ENCODE measurements around the gene HCN4.
"Not testable (repeated sequence)": the region's sequence is repeated elsewhere in the genome, so short reads cannot be mapped to it uniquely, and the experiment has no call there.

The HCN4 gene

DNA sequence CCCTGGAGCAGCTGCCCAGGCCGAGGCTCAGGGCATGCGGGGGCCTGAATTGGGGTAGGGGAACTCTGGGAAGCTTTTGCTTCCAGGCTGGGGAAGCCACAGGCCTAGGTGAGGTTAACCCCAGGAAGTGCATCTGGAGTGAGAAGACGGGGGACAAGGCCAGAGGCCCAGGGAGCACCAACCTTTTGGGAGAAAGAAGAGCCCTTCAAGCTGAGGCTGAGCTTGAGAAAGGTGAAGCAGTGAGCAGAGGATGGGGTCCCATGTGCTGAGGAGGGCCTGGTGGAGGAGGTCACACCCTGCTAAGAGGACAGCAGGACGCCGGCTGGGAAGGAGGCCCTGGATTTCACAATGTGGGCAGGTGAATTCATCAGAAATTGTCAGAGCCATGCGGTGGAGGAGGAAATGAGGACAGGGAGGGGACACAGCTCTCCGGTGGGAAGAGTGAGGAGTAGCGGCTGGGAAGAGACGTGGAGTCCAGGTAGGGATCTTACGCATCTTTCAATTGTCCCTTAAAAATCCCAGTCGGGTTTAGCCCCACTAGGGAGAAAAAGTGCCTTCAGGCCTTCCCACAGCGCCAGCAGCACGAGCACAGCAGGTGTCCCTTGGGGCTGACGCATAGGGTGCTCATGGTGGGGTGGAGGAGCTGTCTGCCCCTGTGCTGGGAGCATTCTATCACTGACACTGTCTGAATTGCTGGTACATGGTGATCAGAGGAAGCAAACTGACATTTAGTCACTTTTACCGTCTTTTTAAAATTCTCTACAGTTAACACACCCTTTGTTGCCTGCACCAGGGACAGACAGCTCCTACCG lies 50.9 kb downstream of the HCN4 start:
- H3K79me2 ChIP-seq (ENCODE audit: control insufficient read depth, insufficient read depth, low read length, unreplicated experiment): no peaks in the 10 kb centered on the region
- no peak overlapping the region for H2AFZ ChIP-seq (ENCODE audit: low read length, unreplicated experiment)
- H3K36me3 ChIP-seq (ENCODE audit: insufficient read depth, low read length): no peaks in the 10 kb centered on the region
- no peaks in the 10 kb centered on the region for H3K4me1 ChIP-seq (ENCODE audit: control insufficient read depth, insufficient read depth, low read length, unreplicated experiment)
- H3K27ac ChIP-seq (ENCODE audit: low read depth, low read length): no peak overlapping the region
- H3K27me3 ChIP-seq (ENCODE audit: insufficient read depth, low read length): peaks cover 12% of the 10 kb centered on the region
- no peak overlapping the region for H3K4me3 ChIP-seq (ENCODE audit: low read depth, low read length)

DNA sequence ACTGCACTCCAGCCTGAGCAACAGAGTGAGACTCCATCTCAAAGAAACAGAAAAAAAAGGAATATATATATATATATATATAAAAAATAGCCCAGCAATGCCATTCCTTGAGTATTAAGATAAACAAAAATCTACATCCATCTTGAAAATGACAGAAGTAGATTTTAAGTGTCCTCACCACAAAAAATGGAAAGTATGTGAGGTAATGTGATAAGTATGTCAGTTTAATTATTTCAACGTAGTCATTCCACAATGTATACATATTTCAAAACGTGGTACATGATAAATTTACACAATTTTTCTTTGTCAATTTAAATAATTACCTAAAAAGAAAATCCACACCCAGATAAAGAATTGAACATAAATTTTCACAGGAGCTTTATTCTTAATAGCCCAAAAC lies 54.9 kb downstream of the HCN4 start:
- no peaks in the 10 kb centered on the region for H3K79me2 ChIP-seq (ENCODE audit: control insufficient read depth, insufficient read depth, low read length, unreplicated experiment)
- H2AFZ ChIP-seq (ENCODE audit: low read length, unreplicated experiment): no peak overlapping the region
- H3K36me3 ChIP-seq (ENCODE audit: insufficient read depth, low read length): no peaks in the 10 kb centered on the region
- H3K27ac ChIP-seq (ENCODE audit: low read depth, low read length): no peak overlapping the region
- H3K4me3 ChIP-seq (ENCODE audit: low read depth, low read length): no peak overlapping the region
- H3K4me1 ChIP-seq (ENCODE audit: control insufficient read depth, insufficient read depth, low read length, unreplicated experiment): no peaks in the 10 kb centered on the region
- no peaks in the 10 kb centered on the region for H3K27me3 ChIP-seq (ENCODE audit: insufficient read depth, low read length)

DNA sequence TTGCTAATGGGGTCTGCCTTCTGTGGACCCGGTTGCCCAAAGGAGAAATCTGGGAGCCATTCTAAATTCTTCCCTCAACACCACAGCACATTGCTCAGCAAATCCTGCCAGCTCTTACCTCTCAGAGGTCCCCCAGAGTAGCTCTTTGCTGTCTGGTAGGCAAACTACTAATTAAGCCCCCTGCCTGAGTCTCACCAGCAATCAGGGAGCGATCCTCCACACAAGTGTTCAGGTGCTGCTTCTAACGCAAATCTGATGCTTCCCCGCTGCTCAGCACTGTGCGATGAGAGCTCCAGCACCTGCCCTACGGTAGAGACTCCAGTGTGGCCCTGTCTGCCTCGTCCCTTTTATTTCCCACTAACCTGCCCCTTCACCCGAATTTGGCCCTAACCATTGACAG lies 60.5 kb downstream of the HCN4 start:
- Histone ChIP-seq H3K27me3 (ENCODE audit: insufficient read depth, low read length) (no peaks in the 10 kb centered on the region), H2AFZ (ENCODE audit: low read length, unreplicated experiment) (no peak overlapping the region), H3K4me1 (ENCODE audit: control insufficient read depth, insufficient read depth, low read length, unreplicated experiment) (no peaks in the 10 kb centered on the region), H3K27ac (ENCODE audit: low read depth, low read length) (no peak overlapping the region), H3K36me3 (ENCODE audit: insufficient read depth, low read length) (no peaks in the 10 kb centered on the region), H3K4me3 (ENCODE audit: low read depth, low read length) (no peak overlapping the region), H3K79me2 (ENCODE audit: control insufficient read depth, insufficient read depth, low read length, unreplicated experiment) (no peaks in the 10 kb centered on the region)

- Histone ChIP-seq H3K27me3 (ENCODE audit: insufficient read depth, low read length) (no peaks in the 10 kb centered on the region), H3K4me1 (ENCODE audit: control insufficient read depth, insufficient read depth, low read length, unreplicated experiment) (no peaks in the 10 kb centered on the region), H3K4me3 (ENCODE audit: low read depth, low read length) (no peak overlapping the region)
Observed at GRCh38 chr15:73305331-73306211, 63.2 kb downstream of the HCN4 start.

DNA sequence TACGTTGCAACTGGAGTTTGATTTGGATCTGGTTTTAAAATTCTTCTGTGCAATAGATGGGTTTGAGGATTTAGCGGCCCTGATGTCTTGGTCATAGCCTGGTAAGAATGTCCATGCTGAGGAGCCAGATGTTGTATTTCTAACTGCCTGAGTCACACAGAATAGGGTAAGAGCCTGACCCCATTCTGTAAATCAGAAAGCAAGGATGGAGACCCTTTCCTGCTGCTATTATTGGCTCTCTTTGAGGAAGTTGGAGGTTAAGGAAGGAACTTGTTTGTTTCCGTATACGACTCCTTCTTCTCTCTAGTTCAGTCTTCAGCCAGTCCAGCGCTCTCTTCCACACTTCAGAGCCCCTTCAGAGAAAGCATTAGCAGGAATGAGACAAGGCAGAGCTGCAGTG lies 65.1 kb downstream of the HCN4 start:
- H3K27me3 ChIP-seq (ENCODE audit: insufficient read depth, low read length): no peaks in the 10 kb centered on the region
- H3K4me3 ChIP-seq (ENCODE audit: low read depth, low read length): no peak overlapping the region
- H3K4me1 ChIP-seq (ENCODE audit: control insufficient read depth, insufficient read depth, low read length, unreplicated experiment): no peaks in the 10 kb centered on the region
- no peak overlapping the region for H3K27ac ChIP-seq (ENCODE audit: low read depth, low read length)
- H3K79me2 ChIP-seq (ENCODE audit: control insufficient read depth, insufficient read depth, low read length, unreplicated experiment): no peaks in the 10 kb centered on the region
- H3K36me3 ChIP-seq (ENCODE audit: insufficient read depth, low read length): no peaks in the 10 kb centered on the region
- no peak overlapping the region for H2AFZ ChIP-seq (ENCODE audit: low read length, unreplicated experiment)

More at GRCh38 chr15:73305331-73306211, 63.2 kb downstream of the HCN4 start:
- H2AFZ ChIP-seq (ENCODE audit: low read length, unreplicated experiment): no peak overlapping the region
- no peak overlapping the region for H3K27ac ChIP-seq (ENCODE audit: low read depth, low read length)
- no peaks in the 10 kb centered on the region for H3K79me2 ChIP-seq (ENCODE audit: control insufficient read depth, insufficient read depth, low read length, unreplicated experiment)
- no peaks in the 10 kb centered on the region for H3K36me3 ChIP-seq (ENCODE audit: insufficient read depth, low read length)

DNA sequence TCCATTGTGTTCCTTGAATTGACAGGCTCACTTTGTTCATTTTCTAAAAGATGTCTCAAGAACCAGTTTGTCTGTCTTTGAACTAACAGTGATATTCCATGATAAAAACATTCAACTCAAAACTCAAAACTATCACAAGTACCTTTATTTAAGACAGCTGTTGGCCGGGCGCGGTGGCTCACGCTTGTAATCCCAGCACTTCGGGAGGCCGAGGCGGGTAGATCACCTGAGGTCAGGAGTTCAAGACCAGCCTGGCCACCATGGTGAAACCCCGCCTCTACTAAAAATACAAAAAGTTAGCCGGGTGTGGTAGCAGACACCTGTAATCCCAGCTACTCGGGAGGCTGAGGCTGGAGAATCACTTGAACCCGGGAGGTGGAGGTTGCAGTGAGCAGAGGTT lies 68.5 kb downstream of the HCN4 start:
- not testable (repeated sequence) for H3K27ac ChIP-seq (ENCODE audit: low read depth, low read length); H3K36me3 ChIP-seq (ENCODE audit: insufficient read depth, low read length)

DNA sequence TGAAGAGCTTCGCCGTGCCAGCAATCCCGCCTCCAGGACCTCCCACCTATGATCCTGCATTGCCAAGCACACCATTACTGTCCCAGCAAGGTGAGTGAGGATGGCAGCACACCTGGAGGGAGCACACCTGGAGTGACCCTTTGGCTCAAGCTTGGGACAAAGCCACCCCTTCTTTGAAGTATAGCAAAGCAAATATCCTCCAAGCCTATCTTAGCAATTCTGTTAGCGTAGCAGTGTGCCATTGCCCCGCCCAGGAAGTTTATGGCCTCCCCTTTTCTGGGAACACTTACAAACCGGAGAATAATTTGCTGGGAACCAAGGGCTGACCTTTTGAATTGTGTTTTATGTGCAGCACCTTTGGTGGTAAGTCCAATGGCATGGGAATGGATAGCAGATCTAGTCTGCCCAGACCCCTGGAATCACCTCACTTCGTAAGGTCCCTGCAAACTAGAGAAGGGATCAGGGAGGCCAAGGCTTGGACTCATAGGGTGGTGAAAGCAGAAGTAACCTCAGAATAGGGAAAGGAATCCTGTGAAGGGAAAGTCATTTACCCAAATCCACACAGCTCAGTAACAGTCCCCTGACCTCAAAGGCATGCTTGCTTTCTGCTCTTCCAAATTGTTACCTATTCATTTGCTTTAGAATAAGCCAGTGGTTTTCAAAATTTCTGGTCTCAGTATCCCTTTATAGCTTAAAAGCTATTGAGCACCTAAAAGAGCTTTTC lies 70.1 kb downstream of the HCN4 start:
- Histone ChIP-seq H3K79me2 (ENCODE audit: control insufficient read depth, insufficient read depth, low read length, unreplicated experiment) (no peaks in the 10 kb centered on the region), H3K4me1 (ENCODE audit: control insufficient read depth, insufficient read depth, low read length, unreplicated experiment) (peaks cover 9% of the 10 kb centered on the region), H3K4me3 (ENCODE audit: low read depth, low read length) (no peak overlapping the region), H3K36me3 (ENCODE audit: insufficient read depth, low read length) (no peaks in the 10 kb centered on the region), H3K27me3 (ENCODE audit: insufficient read depth, low read length) (no peaks in the 10 kb centered on the region), H2AFZ (ENCODE audit: low read length, unreplicated experiment) (no peak overlapping the region), H3K27ac (ENCODE audit: low read depth, low read length) (no peak overlapping the region)

More for the DNA sequence above, 68.5 kb downstream of the HCN4 start:
- not testable (repeated sequence) for H3K4me1 ChIP-seq (ENCODE audit: control insufficient read depth, insufficient read depth, low read length, unreplicated experiment); H3K27me3 ChIP-seq (ENCODE audit: insufficient read depth, low read length); H3K4me3 ChIP-seq (ENCODE audit: low read depth, low read length); H2AFZ ChIP-seq (ENCODE audit: low read length, unreplicated experiment); H3K79me2 ChIP-seq (ENCODE audit: control insufficient read depth, insufficient read depth, low read length, unreplicated experiment)

- Histone ChIP-seq H3K27ac (ENCODE audit: low read depth, low read length) (no peak overlapping the region), H3K27me3 (ENCODE audit: insufficient read depth, low read length) (no peaks in the 10 kb centered on the region), H3K36me3 (ENCODE audit: insufficient read depth, low read length) (no peaks in the 10 kb centered on the region), H3K4me1 (ENCODE audit: control insufficient read depth, insufficient read depth, low read length, unreplicated experiment) (peaks cover 9% of the 10 kb centered on the region), H3K79me2 (ENCODE audit: control insufficient read depth, insufficient read depth, low read length, unreplicated experiment) (no peaks in the 10 kb centered on the region), H2AFZ (ENCODE audit: low read length, unreplicated experiment) (no peak overlapping the region), H3K4me3 (ENCODE audit: low read depth, low read length) (no peak overlapping the region)
Observed at GRCh38 chr15:73296609-73297353, 72.0 kb downstream of the HCN4 start.

DNA sequence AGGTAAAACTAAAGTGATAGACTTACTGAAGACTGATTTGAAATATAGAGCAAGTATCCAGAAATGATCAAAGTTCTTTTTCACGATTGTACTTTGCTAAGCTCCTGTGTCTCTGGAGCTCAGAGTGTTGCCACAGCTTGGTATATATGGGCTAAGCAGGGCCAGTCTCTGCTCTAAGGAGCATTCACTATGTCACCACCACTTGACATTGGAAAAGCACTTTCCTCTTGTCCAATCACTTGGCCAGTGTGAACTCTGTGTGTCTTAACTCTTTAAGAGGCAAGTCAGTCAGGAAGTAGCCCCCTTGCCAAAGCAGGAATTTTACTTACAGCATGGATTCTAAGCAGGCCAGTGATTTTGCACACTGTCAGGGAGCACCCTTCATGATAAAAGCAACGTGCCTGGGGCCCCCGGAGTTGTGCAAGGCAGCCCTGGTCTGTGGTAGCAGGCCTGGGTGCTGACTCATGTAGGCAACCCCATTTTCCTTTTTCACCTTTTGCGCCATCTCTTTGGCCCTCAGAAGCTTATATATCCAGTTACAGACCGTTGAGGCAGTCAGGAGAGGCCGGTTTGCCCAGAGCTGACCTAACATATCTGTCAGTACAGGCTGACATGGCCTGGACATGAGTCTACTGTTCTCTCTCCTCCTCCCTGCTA lies 73.0 kb downstream of the HCN4 start:
- Histone ChIP-seq H3K4me1 (ENCODE audit: control insufficient read depth, insufficient read depth, low read length, unreplicated experiment) (peaks cover 9% of the 10 kb centered on the region), H3K79me2 (ENCODE audit: control insufficient read depth, insufficient read depth, low read length, unreplicated experiment) (no peaks in the 10 kb centered on the region), H3K27ac (ENCODE audit: low read depth, low read length) (no peak overlapping the region), H3K36me3 (ENCODE audit: insufficient read depth, low read length) (no peaks in the 10 kb centered on the region), H2AFZ (ENCODE audit: low read length, unreplicated experiment) (no peak overlapping the region), H3K4me3 (ENCODE audit: low read depth, low read length) (no peak overlapping the region), H3K27me3 (ENCODE audit: insufficient read depth, low read length) (no peaks in the 10 kb centered on the region)

GRCh38 chr15:73293773-73294172 lies 75.0 kb downstream of the HCN4 start:
- Histone ChIP-seq H3K27ac (ENCODE audit: low read depth, low read length) (no peak overlapping the region), H3K36me3 (ENCODE audit: insufficient read depth, low read length) (no peaks in the 10 kb centered on the region), H3K79me2 (ENCODE audit: control insufficient read depth, insufficient read depth, low read length, unreplicated experiment) (no peaks in the 10 kb centered on the region), H3K27me3 (ENCODE audit: insufficient read depth, low read length) (no peaks in the 10 kb centered on the region), H3K4me1 (ENCODE audit: control insufficient read depth, insufficient read depth, low read length, unreplicated experiment) (peaks cover 9% of the 10 kb centered on the region), H2AFZ (ENCODE audit: low read length, unreplicated experiment) (no peak overlapping the region), H3K4me3 (ENCODE audit: low read depth, low read length) (no peak overlapping the region)

Measured in ACC112 (cell line).